ENCODE results near the gene PPFIA4.

The PPFIA4 gene

GRCh38 chr1:203072911-203073310 lies 46.6 kb downstream of the PPFIA4 start:
- TF ChIP-seq EZH2phosphoT487 (IDR thresholded peaks at IDR 0.05; ENCODE audit: low read length): no peak
- TF ChIP-seq CTCF (IDR thresholded peaks at IDR 0.05; ENCODE audit: low read length): no peak
- no peak for TF ChIP-seq EZH2 (optimal IDR thresholded peaks at IDR 0.05; ENCODE audit: low read depth, low read length)
- no peak overlapping the region for H3K9ac ChIP-seq (ENCODE audit: low read length)
- H3K36me3 ChIP-seq (replicated peaks; ENCODE audit: insufficient read depth, low read length): no peaks in the 10 kb centered on the region

GRCh38 chr1:203073469-203073868 lies 47.2 kb downstream of the PPFIA4 start:
- Histone ChIP-seq H4K20me1 (ENCODE audit: insufficient read depth, low read length) (no peaks in the 10 kb centered on the region), H2AFZ (ENCODE audit: low read length) (no peak overlapping the region), H3K9me3 (replicated peaks; ENCODE audit: insufficient read depth, low read length) (no peaks in the 10 kb centered on the region), H3K27ac (ENCODE audit: low read length) (no peak overlapping the region), H3F3A (ENCODE audit: insufficient read depth, low read length) (0 out of 2 replicates have a peak, but pooled peaks cover 2% of the 10 kb centered on the region), H3K9me2 (replicated peaks; ENCODE audit: insufficient read depth, low read length) (no peaks in the 10 kb centered on the region), H3K27me3 (replicated peaks; ENCODE audit: insufficient read depth, low read length) (no peaks in the 10 kb centered on the region), H3K36me3 (replicated peaks; ENCODE audit: insufficient read depth, low read length) (no peaks in the 10 kb centered on the region), H3K9ac (ENCODE audit: low read length) (no peak overlapping the region), H3K4me1 (ENCODE audit: low read length) (peaks cover 16% of the 10 kb centered on the region), H3K79me2 (ENCODE audit: low read length) (no peaks in the 10 kb centered on the region), H3K4me2 (ENCODE audit: low read depth, low read length) (no peak overlapping the region), H3K4me3 (ENCODE audit: low read length) (no peak overlapping the region)
- TF ChIP-seq EZH2phosphoT487 (IDR thresholded peaks at IDR 0.05; ENCODE audit: low read length): no peak
- no peak for TF ChIP-seq EZH2 (optimal IDR thresholded peaks at IDR 0.05; ENCODE audit: low read depth, low read length)
- no peak for TF ChIP-seq CTCF (IDR thresholded peaks at IDR 0.05; ENCODE audit: low read length)
- no peak for DNase-seq

More at GRCh38 chr1:203072911-203073310, 46.6 kb downstream of the PPFIA4 start:
- no peak for DNase-seq
- no peak overlapping the region for H3K4me2 ChIP-seq (ENCODE audit: low read depth, low read length)
- 0 out of 2 replicates have a peak, but pooled peaks cover 2% of the 10 kb centered on the region for H3F3A ChIP-seq (ENCODE audit: insufficient read depth, low read length)
- H3K9me3 ChIP-seq (replicated peaks; ENCODE audit: insufficient read depth, low read length): no peaks in the 10 kb centered on the region
- no peak overlapping the region for H3K4me3 ChIP-seq (ENCODE audit: low read length)
- no peak overlapping the region for H2AFZ ChIP-seq (ENCODE audit: low read length)
- H3K27me3 ChIP-seq (replicated peaks; ENCODE audit: insufficient read depth, low read length): no peaks in the 10 kb centered on the region
- peaks cover 19% of the 10 kb centered on the region for H3K4me1 ChIP-seq (ENCODE audit: low read length)
- no peak overlapping the region for H3K27ac ChIP-seq (ENCODE audit: low read length)
- H3K79me2 ChIP-seq (ENCODE audit: low read length): no peaks in the 10 kb centered on the region
- H3K9me2 ChIP-seq (replicated peaks; ENCODE audit: insufficient read depth, low read length): no peaks in the 10 kb centered on the region
- H4K20me1 ChIP-seq (ENCODE audit: insufficient read depth, low read length): no peaks in the 10 kb centered on the region

- Histone ChIP-seq H3K27ac (ENCODE audit: low read length) (no peak overlapping the region), H3K4me2 (ENCODE audit: low read depth, low read length) (no peak overlapping the region), H3K27me3 (replicated peaks; ENCODE audit: insufficient read depth, low read length) (no peaks in the 10 kb centered on the region), H3F3A (ENCODE audit: insufficient read depth, low read length) (no peaks in the 10 kb centered on the region), H2AFZ (ENCODE audit: low read length) (no peak overlapping the region), H4K20me1 (ENCODE audit: insufficient read depth, low read length) (no peaks in the 10 kb centered on the region), H3K4me3 (ENCODE audit: low read length) (no peak overlapping the region), H3K9me3 (replicated peaks; ENCODE audit: insufficient read depth, low read length) (no peaks in the 10 kb centered on the region), H3K4me1 (ENCODE audit: low read length) (peaks cover 6% of the 10 kb centered on the region), H3K79me2 (ENCODE audit: low read length) (no peaks in the 10 kb centered on the region), H3K9me2 (replicated peaks; ENCODE audit: insufficient read depth, low read length) (no peaks in the 10 kb centered on the region), H3K36me3 (replicated peaks; ENCODE audit: insufficient read depth, low read length) (no peaks in the 10 kb centered on the region), H3K9ac (ENCODE audit: low read length) (no peak overlapping the region)
- TF ChIP-seq EZH2phosphoT487 (IDR thresholded peaks at IDR 0.05; ENCODE audit: low read length): no peak
- no peak for TF ChIP-seq CTCF (IDR thresholded peaks at IDR 0.05; ENCODE audit: low read length)
- no peak for TF ChIP-seq EZH2 (optimal IDR thresholded peaks at IDR 0.05; ENCODE audit: low read depth, low read length)
- no peak for DNase-seq
Observed at GRCh38 chr1:203074610-203075009, 48.3 kb downstream of the PPFIA4 start.

Measured in MM.1S (cell line).